ENCODE data around the gene DHRS7C. TPM values are rescaled to one million over a fixed set of nuclear protein-coding genes. Genes with fewer than 3 reads are reported as not detected.
A peak's percentile ranks its signal among the peaks of the same experiment; 100 is the strongest.

Gene DHRS7C
- not detected in 2 replicates for polyA plus RNA-seq (2013)

DNA sequence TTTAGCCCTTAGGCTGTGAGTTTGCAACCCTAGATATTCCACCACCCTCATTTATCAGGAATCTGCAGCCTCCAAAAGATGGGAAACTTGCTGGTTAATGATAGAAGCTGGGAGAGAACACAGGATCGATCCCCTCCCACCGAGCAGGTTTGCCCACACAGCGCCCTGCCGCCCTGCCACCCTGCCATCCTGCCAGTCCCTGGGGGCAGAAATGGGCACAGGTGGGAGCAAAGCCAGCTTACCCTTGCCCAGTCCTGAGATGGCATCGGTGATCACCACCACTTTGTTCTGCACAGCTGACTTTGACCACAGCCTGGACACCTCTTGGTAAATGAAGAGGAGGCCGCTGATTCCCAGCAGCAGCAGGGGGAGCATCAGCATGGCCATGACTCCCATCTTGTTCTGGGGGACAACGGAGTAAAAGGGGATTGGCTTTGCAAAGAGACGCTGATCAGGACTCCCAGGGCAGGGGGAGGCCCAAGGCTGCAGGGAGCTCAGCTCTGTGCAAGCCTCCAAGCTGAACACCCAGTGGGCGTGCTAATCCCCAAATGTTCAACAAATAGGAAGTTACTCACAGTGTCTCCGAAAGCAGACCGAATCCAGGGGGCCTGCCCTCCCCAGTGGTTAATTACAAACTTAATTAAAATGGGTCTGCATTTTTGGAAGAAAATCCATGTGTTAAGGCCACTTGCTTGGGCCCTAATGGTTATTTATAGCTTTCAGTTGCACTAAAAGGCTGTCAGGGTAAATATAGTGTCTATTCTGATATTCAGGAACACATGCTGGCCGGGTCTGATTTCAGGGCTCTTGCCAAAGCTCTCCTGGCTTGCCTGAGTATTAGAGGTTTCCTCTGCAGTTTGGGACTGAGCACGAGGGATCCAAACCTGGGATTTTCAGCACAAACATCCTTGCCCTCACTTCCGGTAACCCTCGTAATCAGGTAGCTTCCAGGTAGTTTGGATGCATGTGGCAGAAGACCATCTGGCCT lies at the start of gene DHRS7C:
Gene DHRS7C, minus strand, starts transcription at position 704 of the 988 bp plus-strand sequence. Its CDS starts 308 bp downstream, at position 396.
- no peak for DNase-seq
- H3K9ac ChIP-seq (ENCODE audit: low read length) = no peak within 1 kb of the TSS
- no peak within 1 kb of the TSS for H3K14ac ChIP-seq (ENCODE audit: low read length)
- no peaks in the 10 kb centered on the region for H3K79me2 ChIP-seq (ENCODE audit: control insufficient read depth, insufficient read depth, low read length, poor library complexity)
- no peak within 1 kb of the TSS for H4K91ac ChIP-seq (ENCODE audit: low read depth, low read length)
- H3K79me1 ChIP-seq (ENCODE audit: low read length) = no peaks in the 10 kb centered on the region
- no peak within 1 kb of the TSS for H3K4me2 ChIP-seq (ENCODE audit: low read length)
- H3K27ac ChIP-seq (ENCODE audit: low read depth, low read length) = no peak within 1 kb of the TSS
- no CpG with 5 or more reads among the region's 15 CpGs for WGBS (ENCODE audit: extremely low coverage, insufficient coverage, insufficient read length)
- no peak within 1 kb of the TSS for H2AK5ac ChIP-seq (ENCODE audit: low read length)
- no peak within 1 kb of the TSS for H2BK120ac ChIP-seq (ENCODE audit: insufficient read depth, low read length, poor library complexity)
- no peaks in the 10 kb centered on the region for H3K36me3 ChIP-seq (ENCODE audit: control insufficient read depth in 1 of 2, insufficient read depth in 2 of 2, low read length in 2 of 2)
- no peak within 1 kb of the TSS for H4K8ac ChIP-seq (ENCODE audit: low read depth, low read length)
- no peak within 1 kb of the TSS for H3K4ac ChIP-seq (ENCODE audit: low read depth, low read length)
- no peak within 1 kb of the TSS for H3K18ac ChIP-seq (ENCODE audit: low read length)
- no peak within 1 kb of the TSS for H2BK12ac ChIP-seq (ENCODE audit: low read length)
- H2BK5ac ChIP-seq (ENCODE audit: low read depth, low read length, poor library complexity) = no peak within 1 kb of the TSS
- H3K4me3 ChIP-seq (ENCODE audit: low read depth, low read length) = peak within 1 kb of the TSS; percentile 5
- no peaks in the 10 kb centered on the region for H3K9me3 ChIP-seq (ENCODE audit: insufficient read depth, low read depth, low read length)
- no peaks in the 10 kb centered on the region for H3K27me3 ChIP-seq (ENCODE audit: insufficient read depth, low read length)
- no peak within 1 kb of the TSS for H3K23ac ChIP-seq (ENCODE audit: low read length)
- H4K12ac ChIP-seq (ENCODE audit: low read depth, low read length) = no peak within 1 kb of the TSS
- no peak within 1 kb of the TSS for H2AFZ ChIP-seq (ENCODE audit: insufficient read depth, low read length, poor library complexity)
- no peaks in the 10 kb centered on the region for H3K4me1 ChIP-seq (ENCODE audit: control insufficient read depth in 1 of 2, insufficient read depth in 2 of 2, low read length in 2 of 2)

GRCh38 chr17:9839433-9839832 lies 48.0 kb upstream of the DHRS7C start:
- Histone ChIP-seq H4K8ac (ENCODE audit: low read depth, low read length) (no peak overlapping the region), H3K4ac (ENCODE audit: low read depth, low read length) (no peak overlapping the region), H3K14ac (ENCODE audit: low read length) (no peak overlapping the region), H3K4me3 (ENCODE audit: low read depth, low read length) (no peak overlapping the region), H3K4me2 (ENCODE audit: low read length) (no peak overlapping the region), H3K36me3 (ENCODE audit: control insufficient read depth in 1 of 2, insufficient read depth in 2 of 2, low read length in 2 of 2) (no peaks in the 10 kb centered on the region), H3K27me3 (ENCODE audit: insufficient read depth, low read length) (no peaks in the 10 kb centered on the region), H3K23ac (ENCODE audit: low read length) (no peak overlapping the region), H2BK12ac (ENCODE audit: low read length) (no peak overlapping the region), H4K91ac (ENCODE audit: low read depth, low read length) (no peak overlapping the region), H2AK5ac (ENCODE audit: low read length) (no peak overlapping the region), H3K27ac (ENCODE audit: low read depth, low read length) (no peak overlapping the region), H2AFZ (ENCODE audit: insufficient read depth, low read length, poor library complexity) (no peak overlapping the region), H3K18ac (ENCODE audit: low read length) (no peak overlapping the region), H4K12ac (ENCODE audit: low read depth, low read length) (no peak overlapping the region), H2BK5ac (ENCODE audit: low read depth, low read length, poor library complexity) (no peak overlapping the region), H2BK120ac (ENCODE audit: insufficient read depth, low read length, poor library complexity) (no peak overlapping the region), H3K79me2 (ENCODE audit: control insufficient read depth, insufficient read depth, low read length, poor library complexity) (no peaks in the 10 kb centered on the region), H3K79me1 (ENCODE audit: low read length) (peaks cover 3% of the 10 kb centered on the region), H3K4me1 (ENCODE audit: control insufficient read depth in 1 of 2, insufficient read depth in 2 of 2, low read length in 2 of 2) (peaks cover 2 to 3% of the 10 kb centered on the region in 2 experiments), H3K9ac (ENCODE audit: low read length) (no peak overlapping the region), H3K9me3 (ENCODE audit: insufficient read depth, low read depth, low read length) (peaks cover 2% of the 10 kb centered on the region)
- no peak for DNase-seq
- WGBS (ENCODE audit: extremely low coverage, insufficient coverage, insufficient read length) = no CpG with 5 or more reads among the region's 4 CpGs

DNA sequence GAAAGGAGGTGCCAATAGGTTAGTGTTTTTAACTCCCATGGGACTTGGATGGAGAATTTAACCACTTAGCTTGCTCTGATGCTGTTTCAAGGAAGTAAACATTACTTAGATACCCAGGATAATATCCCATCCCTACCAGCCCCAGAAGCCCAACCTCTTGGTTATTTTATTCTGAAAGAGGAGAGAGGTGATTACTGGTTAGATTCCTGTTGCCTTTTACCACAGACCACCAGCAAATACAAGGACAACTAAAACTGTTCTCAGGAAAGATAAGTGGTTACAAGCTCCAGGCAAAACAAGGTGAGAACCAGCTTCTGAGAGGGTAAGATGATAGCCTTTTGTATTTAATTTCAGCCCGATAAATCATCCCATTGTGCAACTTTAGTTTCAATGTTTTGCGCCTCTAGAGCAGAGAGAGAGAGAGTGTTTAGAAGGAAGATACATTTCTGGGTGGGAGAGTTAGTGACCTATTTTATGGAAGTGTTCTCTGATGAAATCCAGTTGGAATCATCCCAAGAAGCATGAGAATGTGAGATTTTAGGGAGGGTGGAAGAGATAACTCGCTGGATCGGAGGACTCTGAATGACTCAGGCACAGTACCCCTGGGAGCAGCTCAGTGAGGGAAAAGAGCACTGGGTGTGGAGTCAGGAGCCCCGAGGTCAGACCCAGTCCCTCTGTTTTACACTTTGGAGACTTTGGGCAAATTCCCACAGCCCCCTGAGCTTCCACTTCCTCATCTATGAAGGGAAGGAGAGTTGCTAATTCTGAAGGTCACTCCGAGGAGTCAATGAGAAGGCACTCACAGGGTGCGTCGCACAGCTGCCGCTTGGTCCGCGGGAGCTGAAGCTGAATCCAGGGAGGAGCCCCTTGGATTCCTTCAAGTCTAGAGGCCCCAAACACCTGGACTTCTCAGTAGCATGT lies 46.4 kb upstream of the DHRS7C start:
- H3K18ac ChIP-seq (ENCODE audit: low read length) = no peak overlapping the region
- no peak overlapping the region for H4K91ac ChIP-seq (ENCODE audit: low read depth, low read length)
- no CpG with 5 or more reads among the region's 11 CpGs for WGBS (ENCODE audit: extremely low coverage, insufficient coverage, insufficient read length)
- peaks cover 2% of the 10 kb centered on the region for H3K9me3 ChIP-seq (ENCODE audit: insufficient read depth, low read depth, low read length)
- H2BK12ac ChIP-seq (ENCODE audit: low read length) = no peak overlapping the region
- H2BK5ac ChIP-seq (ENCODE audit: low read depth, low read length, poor library complexity) = no peak overlapping the region
- H3K36me3 ChIP-seq (ENCODE audit: control insufficient read depth in 1 of 2, insufficient read depth in 2 of 2, low read length in 2 of 2) = no peaks in the 10 kb centered on the region
- no peak overlapping the region for H3K23ac ChIP-seq (ENCODE audit: low read length)
- peak in 1 of 2 donors; percentile 23 for DNase-seq
- H4K12ac ChIP-seq (ENCODE audit: low read depth, low read length) = no peak overlapping the region
- no peak overlapping the region for H3K14ac ChIP-seq (ENCODE audit: low read length)
- H2AFZ ChIP-seq (ENCODE audit: insufficient read depth, low read length, poor library complexity) = no peak overlapping the region
- H4K8ac ChIP-seq (ENCODE audit: low read depth, low read length) = no peak overlapping the region
- H3K4me2 ChIP-seq (ENCODE audit: low read length) = no peak overlapping the region
- no peak overlapping the region for H3K27ac ChIP-seq (ENCODE audit: low read depth, low read length)
- no peaks in the 10 kb centered on the region for H3K27me3 ChIP-seq (ENCODE audit: insufficient read depth, low read length)
- no peak overlapping the region for H3K4ac ChIP-seq (ENCODE audit: low read depth, low read length)
- H3K4me3 ChIP-seq (ENCODE audit: low read depth, low read length) = no peak overlapping the region
- peaks cover 2 to 3% of the 10 kb centered on the region in 2 experiments for H3K4me1 ChIP-seq (ENCODE audit: control insufficient read depth in 1 of 2, insufficient read depth in 2 of 2, low read length in 2 of 2)
- H3K79me2 ChIP-seq (ENCODE audit: control insufficient read depth, insufficient read depth, low read length, poor library complexity) = no peaks in the 10 kb centered on the region
- no peak overlapping the region for H2AK5ac ChIP-seq (ENCODE audit: low read length)
- H2BK120ac ChIP-seq (ENCODE audit: insufficient read depth, low read length, poor library complexity) = no peak overlapping the region
- H3K9ac ChIP-seq (ENCODE audit: low read length) = no peak overlapping the region
- H3K79me1 ChIP-seq (ENCODE audit: low read length) = peaks cover 3% of the 10 kb centered on the region

DNA sequence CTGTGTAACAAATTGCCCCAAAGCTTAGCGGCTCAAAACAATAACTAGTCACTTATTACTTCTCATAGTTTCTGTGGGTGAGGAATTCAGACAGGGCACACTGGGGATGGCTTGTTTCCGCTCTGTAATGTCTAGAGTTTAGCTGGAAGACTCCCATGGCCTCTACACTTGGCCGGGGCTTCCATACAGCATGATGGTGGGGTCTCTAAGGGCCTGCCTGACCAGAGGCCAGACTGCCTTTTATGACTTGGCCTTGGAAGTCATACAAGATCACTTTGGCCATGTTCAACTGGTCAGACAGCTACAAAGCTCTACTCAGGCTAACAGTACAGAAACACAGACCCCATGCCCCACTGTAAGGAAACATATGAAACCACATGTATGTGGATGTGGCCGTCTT lies 42.5 kb upstream of the DHRS7C start:
- H2AK5ac ChIP-seq (ENCODE audit: low read length) = no peak overlapping the region
- H2AFZ ChIP-seq (ENCODE audit: insufficient read depth, low read length, poor library complexity) = no peak overlapping the region
- no peak overlapping the region for H4K12ac ChIP-seq (ENCODE audit: low read depth, low read length)

More for the DNA sequence above, 42.5 kb upstream of the DHRS7C start:
- no peak overlapping the region for H2BK120ac ChIP-seq (ENCODE audit: insufficient read depth, low read length, poor library complexity)
- no peak overlapping the region for H4K8ac ChIP-seq (ENCODE audit: low read depth, low read length)
- whole genome bisulfite sequencing (ENCODE audit: extremely low coverage, insufficient coverage, insufficient read length) = no CpG with 5 or more reads among the region's 4 CpGs
- H3K4me3 ChIP-seq (ENCODE audit: low read depth, low read length) = no peak overlapping the region
- no peak overlapping the region for H3K27ac ChIP-seq (ENCODE audit: low read depth, low read length)
- no peak overlapping the region for H4K91ac ChIP-seq (ENCODE audit: low read depth, low read length)
- no peak overlapping the region for H2BK5ac ChIP-seq (ENCODE audit: low read depth, low read length, poor library complexity)
- H3K23ac ChIP-seq (ENCODE audit: low read length) = no peak overlapping the region
- H3K14ac ChIP-seq (ENCODE audit: low read length) = no peak overlapping the region
- H3K4ac ChIP-seq (ENCODE audit: low read depth, low read length) = no peak overlapping the region
- H2BK12ac ChIP-seq (ENCODE audit: low read length) = no peak overlapping the region
- no peak overlapping the region for H3K18ac ChIP-seq (ENCODE audit: low read length)
- peaks cover 2% of the 10 kb centered on the region for H3K9me3 ChIP-seq (ENCODE audit: insufficient read depth, low read depth, low read length)
- peaks cover 2 to 3% of the 10 kb centered on the region in 2 experiments for H3K4me1 ChIP-seq (ENCODE audit: control insufficient read depth in 1 of 2, insufficient read depth in 2 of 2, low read length in 2 of 2)
- DNase-seq = no peak
- H3K79me2 ChIP-seq (ENCODE audit: control insufficient read depth, insufficient read depth, low read length, poor library complexity) = no peaks in the 10 kb centered on the region
- no peaks in the 10 kb centered on the region for H3K27me3 ChIP-seq (ENCODE audit: insufficient read depth, low read length)
- H3K4me2 ChIP-seq (ENCODE audit: low read length) = no peak overlapping the region
- H3K9ac ChIP-seq (ENCODE audit: low read length) = no peak overlapping the region
- H3K36me3 ChIP-seq (ENCODE audit: control insufficient read depth in 1 of 2, insufficient read depth in 2 of 2, low read length in 2 of 2) = no peaks in the 10 kb centered on the region
- H3K79me1 ChIP-seq (ENCODE audit: low read length) = peaks cover 3% of the 10 kb centered on the region

Measured in trophoblast cell (in vitro differentiated cells and primary cell).